Measurements from ENCODE around the gene TP73. TPM values are rescaled to one million over a fixed set of nuclear protein-coding genes. Genes with fewer than 3 reads are reported as not detected.

Gene TP73
- under 0.01 TPM in 1 of 2 replicates, not detected in the other for total RNA-seq

DNA sequence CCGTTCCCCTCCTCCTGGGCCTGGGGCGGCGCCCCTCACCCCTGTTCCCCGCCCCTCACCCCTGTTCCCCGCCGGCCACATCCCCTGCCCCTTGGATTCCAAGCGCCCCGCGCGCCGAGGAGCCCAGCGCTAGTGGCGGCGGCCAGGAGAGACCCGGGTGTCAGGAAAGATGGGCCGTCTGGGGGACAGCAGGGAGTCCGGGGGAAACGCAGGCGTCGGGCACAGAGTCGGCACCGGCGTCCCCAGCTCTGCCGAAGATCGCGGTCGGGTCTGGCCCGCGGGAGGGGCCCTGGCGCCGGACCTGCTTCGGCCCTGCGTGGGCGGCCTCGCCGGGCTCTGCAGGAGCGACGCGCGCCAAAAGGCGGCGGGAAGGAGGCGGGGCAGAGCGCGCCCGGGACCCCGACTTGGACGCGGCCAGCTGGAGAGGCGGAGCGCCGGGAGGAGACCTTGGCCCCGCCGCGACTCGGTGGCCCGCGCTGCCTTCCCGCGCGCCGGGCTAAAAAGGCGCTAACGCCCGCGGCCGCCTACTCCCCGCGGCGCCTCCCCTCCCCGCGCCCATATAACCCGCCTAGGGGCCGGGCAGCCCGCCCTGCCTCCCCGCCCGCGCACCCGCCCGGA lies at the start of gene TP73:
Gene TP73 (plus strand): TSS at position 587 of the 618 bp plus-strand sequence. CDS start 29,850 bp downstream, outside the sequence.

DNA sequence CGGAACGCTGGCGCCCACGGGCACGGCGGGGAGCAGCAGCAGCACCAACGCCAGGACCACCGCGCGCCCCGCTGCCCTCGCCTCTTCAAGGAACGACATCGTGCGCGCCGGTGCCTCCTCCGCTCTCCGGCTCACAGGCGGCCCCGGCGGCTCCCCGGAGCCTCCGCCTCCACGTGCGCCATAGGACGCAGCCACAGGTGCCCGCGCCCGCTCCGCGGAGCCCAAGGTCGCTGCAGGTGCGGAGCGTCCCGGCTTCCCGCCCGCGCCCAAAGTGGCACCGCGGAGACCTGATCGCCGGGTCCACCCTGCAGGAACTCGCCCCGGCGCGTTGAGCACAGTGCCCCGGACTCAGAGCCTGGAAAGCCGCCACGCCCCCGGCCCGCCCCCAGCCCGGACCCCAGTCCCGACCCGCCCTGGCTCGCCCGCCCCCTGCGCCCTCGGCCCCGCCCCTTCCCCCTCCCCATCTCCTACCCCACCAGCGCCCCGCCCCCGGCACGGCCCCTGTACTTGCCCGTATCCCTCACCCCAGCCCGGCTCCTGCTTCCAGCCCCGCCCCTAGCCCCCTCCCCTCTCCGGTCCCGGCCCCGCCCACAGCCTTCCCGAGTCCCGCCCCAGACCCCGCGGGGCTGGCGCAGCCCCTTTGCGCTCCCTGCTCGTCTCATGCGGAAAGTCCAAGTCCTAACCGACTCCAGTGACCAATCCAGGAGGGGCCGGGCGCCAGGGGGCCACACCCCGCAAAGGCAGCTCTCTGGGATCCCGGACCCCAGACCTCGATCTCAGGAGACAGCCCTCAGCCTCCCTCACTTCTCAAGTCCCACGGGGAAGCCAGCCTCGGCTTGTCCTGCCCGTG lies 40.9 kb upstream of the TP73 start, which contains the start of gene MEGF6:
Gene MEGF6 (minus strand): TSS at position 339 of the 850 bp plus-strand sequence. CDS start 240 bp downstream, at position 99.

GRCh38 chr1:3624200-3625136 lies 27.8 kb upstream of the TP73 start, which contains the start of gene TPRG1L:
Gene TPRG1L (plus strand): TSS chr1:3625015. CDS start chr1:3625073, 58 bp downstream.

GRCh38 chr1:3649342-3650247 lies 2.7 kb upstream of the TP73 start, which contains the start of gene WRAP73:
Gene WRAP73 (minus strand): TSS chr1:3650103. CDS start chr1:3649999, 104 bp downstream.

DNA sequence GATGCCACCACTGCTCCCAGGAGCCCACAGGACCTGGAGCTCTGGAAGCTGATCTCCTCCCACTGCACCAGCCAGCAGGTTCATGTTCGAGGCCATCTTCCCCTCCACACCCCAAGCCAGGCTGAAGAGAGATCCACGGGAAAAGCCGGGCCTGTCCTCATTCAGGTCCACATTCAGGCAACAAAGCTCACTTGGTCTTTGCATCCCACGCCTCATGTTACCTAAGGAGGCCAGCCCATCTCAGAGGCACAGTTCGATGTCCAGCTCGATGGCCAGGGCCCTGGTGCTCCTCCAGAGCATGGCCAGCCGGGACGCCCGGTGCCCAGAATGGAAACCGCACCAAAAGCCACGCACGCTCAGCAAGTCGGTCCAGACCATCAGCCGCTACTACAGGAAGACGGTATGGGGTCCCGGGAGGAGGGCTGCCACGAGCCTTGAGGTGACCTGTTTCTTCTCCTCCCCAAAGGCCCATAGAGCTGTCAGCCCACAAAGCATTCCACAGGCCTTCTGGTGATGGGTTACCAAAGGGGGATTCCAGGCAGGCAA lies 100.2 kb downstream of the TP73 start, which contains the start of gene CCDC27:
Gene CCDC27 (plus strand): TSS at position 51 of the 546 bp plus-strand sequence. CDS start 32 bp downstream, at position 83.

DNA sequence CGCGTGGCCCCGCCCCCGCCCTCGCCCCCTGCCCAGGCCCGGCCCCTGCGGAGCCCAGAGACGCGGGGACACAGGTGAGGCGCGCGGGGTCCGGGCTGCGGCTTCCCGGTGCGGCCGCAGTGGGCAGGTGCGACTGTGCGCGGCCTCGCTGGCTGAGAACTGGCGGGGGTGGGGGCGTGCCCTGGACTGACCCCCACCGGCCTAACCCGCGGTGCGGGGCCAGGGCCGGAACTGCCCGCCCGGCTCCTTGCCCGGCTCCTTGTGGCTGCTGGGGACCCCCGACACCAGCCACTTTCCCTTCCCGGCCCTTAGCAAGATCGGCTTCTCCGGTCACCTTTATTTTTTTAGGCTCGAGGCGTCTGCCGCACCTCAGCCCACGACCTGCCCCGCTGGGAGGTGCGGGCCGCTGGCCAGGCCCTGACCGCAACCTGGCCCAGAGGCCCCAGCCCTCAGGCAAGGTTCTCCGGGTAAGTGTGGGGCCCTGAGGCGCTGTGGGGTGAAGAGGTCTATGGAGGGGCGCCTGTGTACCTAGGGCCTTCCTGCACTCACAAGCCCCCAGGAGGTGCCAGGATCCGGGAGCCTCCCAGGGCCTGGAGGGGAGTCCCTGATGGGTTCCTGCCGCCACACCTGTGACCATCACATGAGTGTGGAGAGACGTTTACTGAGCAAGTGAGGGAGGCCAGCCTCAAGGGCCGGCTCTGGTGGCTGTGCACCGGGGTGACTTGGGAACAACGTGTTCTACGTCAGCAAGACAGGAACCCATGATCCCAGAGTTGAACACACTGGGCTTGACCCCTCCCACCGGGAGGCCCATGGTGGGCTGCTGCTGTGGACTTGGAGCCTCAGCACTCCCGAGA lies 120.6 kb downstream of the TP73 start, which contains the start of gene SMIM1:
Gene SMIM1 (plus strand): TSS at position 35 of the 857 bp plus-strand sequence. CDS start 2,625 bp downstream, outside the sequence.

Other genes with a start within 250 kb of the TP73 start
- gene ARHGEF16, start 197.9 kb upstream of the TP73 start, total RNA-seq, result 0.32 and 0.46 TPM in 2 replicates
- 9.9 and 19.8 TPM in 2 replicates for gene MEGF6, start 41.0 kb upstream of the TP73 start, total RNA-seq
- 18.2 and 22.9 TPM in 2 replicates for gene TPRG1L, start 27.5 kb upstream of the TP73 start, total RNA-seq
- 18.7 and 23.4 TPM in 2 replicates for gene WRAP73, start 2.4 kb upstream of the TP73 start, total RNA-seq
- gene CCDC27, start 99.9 kb downstream of the TP73 start, total RNA-seq, result not detected in 2 replicates
- gene SMIM1, start 120.2 kb downstream of the TP73 start, total RNA-seq, result 3.2 TPM in 1 of 2 replicates, not detected in the other
- 33.8 and 35.7 TPM in 2 replicates for gene LRRC47, start 144.0 kb downstream of the TP73 start, total RNA-seq
- 17.8 and 18.8 TPM in 2 replicates for gene CEP104, start 204.7 kb downstream of the TP73 start, total RNA-seq
- gene DFFB, start 205.0 kb downstream of the TP73 start, total RNA-seq, result 13.3 and 16.9 TPM in 2 replicates
- gene C1orf174, start 247.8 kb downstream of the TP73 start, total RNA-seq, result 42.9 and 44.7 TPM in 2 replicates

All from epithelial cell of umbilical artery (primary cell).